Measurements from ENCODE around the gene TLCD3B.
A peak's percentile ranks its signal among the peaks of the same experiment; 100 is the strongest.
"Not testable (repeated sequence)": the region's sequence is repeated elsewhere in the genome, so short reads cannot be mapped to it uniquely, and the experiment has no call there.

TLCD3B gene

GRCh38 chr16:30030011-30030685, 923 bp downstream of the TLCD3B start:
- no peak for DNase-seq
- in situ Hi-C loops (cut with HindIII; ENCODE audit: low pct_ligation_motif_present, low pct_unique_long_range_greater_than_20kb, low sequenced_read_pairs) = no loop called here

GRCh38 chr16:30028438-30029076, 2.5 kb downstream of the TLCD3B start:
- peak; percentile 42 for DNase-seq

GRCh38 chr16:30027588-30028437, 3.3 kb downstream of the TLCD3B start:
- no peak for DNase-seq

More at GRCh38 chr16:30028438-30029076, 2.5 kb downstream of the TLCD3B start:
- in situ Hi-C loops (cut with HindIII; ENCODE audit: low pct_ligation_motif_present, low pct_unique_long_range_greater_than_20kb, low sequenced_read_pairs) = no loop called here

GRCh38 chr16:30026449-30026848, 4.6 kb downstream of the TLCD3B start:
- in situ Hi-C loops (cut with HindIII; ENCODE audit: low pct_ligation_motif_present, low pct_unique_long_range_greater_than_20kb, low sequenced_read_pairs) = no loop called here
- DNase-seq = no peak

More at GRCh38 chr16:30027588-30028437, 3.3 kb downstream of the TLCD3B start:
- in situ Hi-C loops (cut with HindIII; ENCODE audit: low pct_ligation_motif_present, low pct_unique_long_range_greater_than_20kb, low sequenced_read_pairs) = no loop called here

GRCh38 chr16:30025574-30025973, 5.5 kb downstream of the TLCD3B start:
- in situ Hi-C loops (cut with HindIII; ENCODE audit: low pct_ligation_motif_present, low pct_unique_long_range_greater_than_20kb, low sequenced_read_pairs) = no loop called here
- DNase-seq = no peak

- in situ Hi-C loops (cut with HindIII; ENCODE audit: low pct_ligation_motif_present, low pct_unique_long_range_greater_than_20kb, low sequenced_read_pairs) = no loop called here
- DNase-seq = no peak
Measured at GRCh38 chr16:30025156-30025555, 5.9 kb downstream of the TLCD3B start.

GRCh38 chr16:30024451-30024850, 6.6 kb downstream of the TLCD3B start:
- DNase-seq = no peak
- in situ Hi-C loops (cut with HindIII; ENCODE audit: low pct_ligation_motif_present, low pct_unique_long_range_greater_than_20kb, low sequenced_read_pairs) = no loop called here

- in situ Hi-C loops (cut with HindIII; ENCODE audit: low pct_ligation_motif_present, low pct_unique_long_range_greater_than_20kb, low sequenced_read_pairs) = no loop called here
- DNase-seq = no peak
Measured at GRCh38 chr16:30023586-30023985, 7.5 kb downstream of the TLCD3B start.

- DNase-seq = no peak
- in situ Hi-C loops (cut with HindIII; ENCODE audit: low pct_ligation_motif_present, low pct_unique_long_range_greater_than_20kb, low sequenced_read_pairs) = no loop called here
Measured at GRCh38 chr16:30022887-30023286, 8.2 kb downstream of the TLCD3B start, which contains the start of gene C16orf92. Gene C16orf92, plus strand, starts transcription at chr16:30023198. Its CDS starts 143 bp downstream, at chr16:30023341.

- in situ Hi-C loops (cut with HindIII; ENCODE audit: low pct_ligation_motif_present, low pct_unique_long_range_greater_than_20kb, low sequenced_read_pairs) = no loop called here
Measured at GRCh38 chr16:30018731-30019158, 12.3 kb downstream of the TLCD3B start.

GRCh38 chr16:30017937-30018336, 13.1 kb downstream of the TLCD3B start:
- DNase-seq; in situ Hi-C loops (cut with HindIII; ENCODE audit: low pct_ligation_motif_present, low pct_unique_long_range_greater_than_20kb, low sequenced_read_pairs): not testable (repeated sequence)

More at GRCh38 chr16:30018731-30019158, 12.3 kb downstream of the TLCD3B start:
- DNase-seq = no peak

GRCh38 chr16:30017277-30017656, 13.8 kb downstream of the TLCD3B start:
- no peak for DNase-seq
- in situ Hi-C loops (cut with HindIII; ENCODE audit: low pct_ligation_motif_present, low pct_unique_long_range_greater_than_20kb, low sequenced_read_pairs) = no loop called here

- DNase-seq = no peak
- in situ Hi-C loops (cut with HindIII; ENCODE audit: low pct_ligation_motif_present, low pct_unique_long_range_greater_than_20kb, low sequenced_read_pairs) = no loop called here
Measured at GRCh38 chr16:30016555-30017276, 14.4 kb downstream of the TLCD3B start.

GRCh38 chr16:30015450-30015849, 15.6 kb downstream of the TLCD3B start:
- DNase-seq; in situ Hi-C loops (cut with HindIII; ENCODE audit: low pct_ligation_motif_present, low pct_unique_long_range_greater_than_20kb, low sequenced_read_pairs): not testable (repeated sequence)

- in situ Hi-C loops (cut with HindIII; ENCODE audit: low pct_ligation_motif_present, low pct_unique_long_range_greater_than_20kb, low sequenced_read_pairs); DNase-seq: not testable (repeated sequence)
Measured at GRCh38 chr16:30012598-30012997, 18.5 kb downstream of the TLCD3B start.

GRCh38 chr16:30011714-30012504, 19.2 kb downstream of the TLCD3B start:
- no peak for DNase-seq
- in situ Hi-C loops (cut with HindIII; ENCODE audit: low pct_ligation_motif_present, low pct_unique_long_range_greater_than_20kb, low sequenced_read_pairs) = no loop called here

- in situ Hi-C loops (cut with HindIII; ENCODE audit: low pct_ligation_motif_present, low pct_unique_long_range_greater_than_20kb, low sequenced_read_pairs) = no loop called here
- no peak for DNase-seq
Measured at GRCh38 chr16:30010844-30011713, 20.0 kb downstream of the TLCD3B start, which contains the start of gene DOC2A. Gene DOC2A, minus strand, starts transcription at chr16:30011027. Its CDS starts 805 bp downstream, at chr16:30010222.

Measured in ACHN (cell line).